GM21381 (cell line): ENCODE measurements around the gene NXT1.
"Not testable (repeated sequence)": the region's sequence is repeated elsewhere in the genome, so short reads cannot be mapped to it uniquely, and the experiment has no call there.

Experiments
- ATAC-seq: cut with Tn5 transposase; IDR thresholded peaks from one replicate; pipeline ENCODE4 v1.9.1; 2021; ENCODE audit warnings: mild to moderate bottlenecking, moderate library complexity; ENCODE audit not compliant: unreplicated experiment

Gene NXT1

GRCh38 chr20:23327617-23328333 is 22.8 kb upstream of the NXT1 start:
- ATAC-seq, result no peak

GRCh38 chr20:23331450-23332350 is 18.9 kb upstream of the NXT1 start:
- no peak for ATAC-seq

- no peak for ATAC-seq
These were observed 18.1 kb upstream of the NXT1 start for GRCh38 chr20:23332467-23332866.

GRCh38 chr20:23334111-23334510 is 16.5 kb upstream of the NXT1 start:
- ATAC-seq, result no peak

GRCh38 chr20:23335521-23335920 is 15.1 kb upstream of the NXT1 start:
- no peak for ATAC-seq

- ATAC-seq, result no peak
These were observed 14.1 kb upstream of the NXT1 start for GRCh38 chr20:23336476-23336875.

GRCh38 chr20:23337312-23337711 is 13.3 kb upstream of the NXT1 start:
- ATAC-seq, result no peak

GRCh38 chr20:23339986-23340385 is 10.6 kb upstream of the NXT1 start:
- ATAC-seq, result no peak

- no peak for ATAC-seq
These were observed 10.1 kb upstream of the NXT1 start for GRCh38 chr20:23340524-23340923.

- ATAC-seq, result no peak
These were observed 9.5 kb upstream of the NXT1 start for GRCh38 chr20:23341073-23341472.

- ATAC-seq, result no peak
These were observed 7.0 kb upstream of the NXT1 start for GRCh38 chr20:23343590-23343989.

GRCh38 chr20:23344336-23344735 is 6.3 kb upstream of the NXT1 start:
- no peak for ATAC-seq

GRCh38 chr20:23346002-23346401 is 4.6 kb upstream of the NXT1 start:
- no peak for ATAC-seq

- no peak for ATAC-seq
These were observed 2.8 kb upstream of the NXT1 start for GRCh38 chr20:23347791-23348190.

- not testable (repeated sequence) for ATAC-seq
These were observed 2.1 kb upstream of the NXT1 start for GRCh38 chr20:23348510-23348909.

GRCh38 chr20:23349338-23350195 is 1.0 kb upstream of the NXT1 start:
- ATAC-seq, result peak; percentile 43

GRCh38 chr20:23350904-23351838 is 580 bp downstream of the NXT1 start:
- peak; percentile 19 for ATAC-seq

- ATAC-seq, result no peak
These were observed 5.6 kb downstream of the NXT1 start for GRCh38 chr20:23356203-23356602.

GRCh38 chr20:23357767-23358562 is 7.4 kb downstream of the NXT1 start:
- ATAC-seq, result peak; percentile 70
